Kidney (tissue), 14 donors: Measurements from ENCODE around the gene NRAS. TPM values are rescaled to one million over a fixed set of nuclear protein-coding genes. Genes with fewer than 3 reads are reported as not detected.
A peak's percentile ranks its signal among the peaks of the same experiment; 100 is the strongest.

ENCODE experiments used
- DNase-seq, 5 donors: peaks; one replicate each; pipeline ENCODE4 v3.0.0-alpha.2; 2013 to 2020
- FAIRE-seq: peaks from 2 replicates; lab custom pipeline; 2012; peaks lifted over from hg19 to GRCh38; lab: Jason Lieb, UNC
- H3K27ac ChIP-seq, 2 donors: one replicate each; pipeline ENCODE4 v1.7.0; 2013; ENCODE audit warnings: low read depth in 2 of 2, low read length in 2 of 2, inconsistent platforms in 1 of 2
- H3K27me3 ChIP-seq: one replicate; pipeline ENCODE4 v1.7.1; 2013; ENCODE audit warnings: low read length, inconsistent platforms; ENCODE audit not compliant: control insufficient read depth, insufficient read depth
- H3K36me3 ChIP-seq, 3 donors: one replicate each; pipeline versions ENCODE4 v1.7.0 to v1.7.1; 2013; ENCODE audit warnings: low read length in 3 of 3, control low read depth in 1 of 3, inconsistent platforms in 1 of 3; ENCODE audit not compliant: insufficient read depth in 3 of 3, control insufficient read depth in 2 of 3
- H3K4me1 ChIP-seq, 3 donors: one replicate each; pipeline versions ENCODE4 v1.7.0 to v1.7.1; 2013; ENCODE audit warnings: low read length in 3 of 3, inconsistent platforms in 1 of 3, low read depth in 1 of 3; ENCODE audit not compliant: control insufficient read depth in 2 of 3, insufficient read depth in 2 of 3
- H3K4me3 ChIP-seq, 3 donors: one replicate each; pipeline versions ENCODE4 v1.7.0 to v1.8.1; 2013; ENCODE audit warnings: low read length in 3 of 3, control low read depth in 1 of 3, inconsistent platforms in 1 of 3
- H3K9ac ChIP-seq, 3 donors: one replicate each; pipeline versions ENCODE4 v1.7.0 to v1.7.1; 2013; ENCODE audit warnings: low read length in 3 of 3, control low read depth in 1 of 3, inconsistent platforms in 1 of 3
- H3K9me3 ChIP-seq, 3 donors: one replicate each; pipeline versions ENCODE4 v1.7.0 to v1.7.1; 2013; ENCODE audit warnings: low read length in 3 of 3, control low read depth in 1 of 3, inconsistent platforms in 1 of 3; ENCODE audit not compliant: control insufficient read depth in 2 of 3, insufficient read depth in 1 of 3
- CTCF ChIP-seq: IDR thresholded peaks from 3 replicates; pipeline ENCODE4 v1.5.1; 2012; ENCODE audit warnings: mild to moderate bottlenecking, moderate library complexity, borderline replicate concordance; ENCODE audit not compliant: insufficient read depth; ENCODE audit errors: extremely low read depth
- intact Hi-C: fragments of 100-400 bp; cut with DNase I; formaldehyde crosslinking; loops from one replicate; pipeline ENCODE4 v1.11.1; 2022
- polyA plus RNA-seq: library from polyadenylated mRNA; stranded (reverse); fragments of 350-450 nt; fragmentation: Illumina TruSeq; extraction: RNeasy Lipid Tissue Mini Kit (QIAGEN cat#74804); gene quantifications from one replicate; pipeline ENCODE4 v1.2.3, GENCODE V29; 2014; ENCODE audit warnings: low read depth, low replicate concordance; ENCODE audit not compliant: insufficient read depth
- total RNA-seq: library from RNA; stranded (reverse); fragmentation: NEBNext Ultra II Directional; extraction: Animal tissue kit (Norgen Biotek cat#: 25700); gene quantifications from one replicate; pipeline ENCODE4 v1.2.1, GENCODE V29; 2021
- donor health status: control.
- donor health status: control.
- donor health status: control.
- donor health status: control.
- donor health status: control.
- donor health status: DM: yes; HTN: yes; CAD: no.
- donor health status: Normal renal cell carcinoma (clear cell type).

NRAS gene
- total and polyA plus RNA-seq, 2 donors from 2014 or later: 13.3 to 35.2 TPM

GRCh38 chr1:114758256-114758832, 41.8 kb upstream of the NRAS start:
- H3K4me1 ChIP-seq: peaks cover 5 to 24% (median 12%) of the 10 kb centered on the region in 3 donors

GRCh38 chr1:114757455-114758255, 41.1 kb upstream of the NRAS start, which contains the start of gene CSDE1:
TSS of gene CSDE1 (minus strand) at chr1:114757984. CDS start at chr1:114739890, 18,094 bp downstream.
- peak; percentile 18 for TF ChIP-seq CTCF
- H3K27me3 ChIP-seq: no peaks in the 10 kb centered on the region
- peaks cover 5 to 25% (median 13%) of the 10 kb centered on the region in 3 donors for H3K4me1 ChIP-seq
- peaks cover 0 to 3% (median 0%) of the 10 kb centered on the region in 3 donors for H3K36me3 ChIP-seq
- H3K9ac ChIP-seq: peak within 1 kb of the TSS; percentile 98 to 100 (median 100)
- intact Hi-C loops: no loop called here
- H3K27ac ChIP-seq: peak within 1 kb of the TSS; percentile 98 to 100
- FAIRE-seq (no peak), DNase-seq (peak; percentile 98 to 99 (median 99))
- no peaks in the 10 kb centered on the region for H3K9me3 ChIP-seq
- H3K4me3 ChIP-seq: peak within 1 kb of the TSS; percentile 91 to 100 (median 98)

More at GRCh38 chr1:114758256-114758832, 41.8 kb upstream of the NRAS start:
- Histone ChIP-seq H3K27me3 (no peaks in the 10 kb centered on the region), H3K36me3 (peaks cover 0 to 3% (median 0%) of the 10 kb centered on the region in 3 donors), H3K27ac (peak overlapping the region; percentile 32 to 100), H3K9me3 (no peaks in the 10 kb centered on the region), H3K4me3 (peak overlapping the region; percentile 91 to 100 (median 98)), H3K9ac (peak overlapping the region in 2 of 3 donors; percentile 100)
- no peak for FAIRE-seq
- TF ChIP-seq CTCF: no peak
- no peak for DNase-seq
- intact Hi-C loops: no loop called here

DNA sequence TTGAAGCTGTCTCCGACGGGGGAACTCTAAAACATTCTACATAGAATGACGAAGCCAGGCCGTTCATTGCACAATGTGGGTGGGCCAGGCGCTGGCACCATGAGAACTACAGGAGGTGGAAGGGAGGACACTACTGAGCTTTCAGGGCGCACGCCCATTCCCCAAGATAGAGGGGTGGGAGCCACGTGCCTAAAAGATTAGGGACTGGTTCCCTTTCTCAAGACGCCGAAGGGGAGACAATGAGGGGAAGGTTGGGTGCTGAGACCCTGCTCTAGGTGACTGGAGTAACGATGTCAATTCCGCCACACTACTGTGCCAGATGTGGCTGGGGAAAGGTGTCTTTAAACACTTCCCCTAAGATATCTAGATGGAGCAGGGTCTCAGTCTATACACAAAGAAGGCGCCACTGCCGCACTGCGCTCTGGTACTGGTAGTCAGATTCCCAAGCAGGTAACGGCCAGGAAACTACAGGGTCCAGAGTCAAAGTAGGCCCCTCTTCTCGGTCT, 40.4 kb upstream of the NRAS start:
- FAIRE-seq: no peak
- Histone ChIP-seq H3K27ac (peak overlapping the region; percentile 98 to 100), H3K9ac (peak overlapping the region; percentile 78 to 100 (median 100)), H3K27me3 (no peaks in the 10 kb centered on the region), H3K9me3 (no peaks in the 10 kb centered on the region), H3K4me1 (peaks cover 5 to 32% (median 17%) of the 10 kb centered on the region in 3 donors), H3K36me3 (peaks cover 0 to 3% (median 0%) of the 10 kb centered on the region in 3 donors), H3K4me3 (peak overlapping the region; percentile 91 to 100 (median 98))
- TF ChIP-seq CTCF: no peak
- intact Hi-C loops: no loop called here
- DNase-seq: peak in 3 of 5 donors; percentile 27 to 75 (median 65)
